K562 treated with DMSO at 1 percent for 4 hours (cell line): Measurements from ENCODE around the gene OR10AG1. TPM values are rescaled to one million over a fixed set of nuclear protein-coding genes. Genes with fewer than 3 reads are reported as not detected.

Experiments used
- total RNA-seq: library from RNA; unstranded; fragments of 300-600 nt; gene quantifications from 2 replicates; pipeline ENCODE4 v1.2.3, GENCODE V29; 2022; ENCODE audit not compliant: insufficient read depth

Gene OR10AG1
- not detected in 2 replicates for total RNA-seq

GRCh38 chr11:55969845-55970244 is at the start of gene OR10AG1:
TSS of gene OR10AG1 (minus strand) at chr11:55969945. CDS start at chr11:55969907, 38 bp downstream.

GRCh38 chr11:55994525-55994924 is 24.8 kb upstream of the OR10AG1 start, which contains the start of gene OR5F1:
TSS of gene OR5F1 (minus strand) at chr11:55994625. CDS start at chr11:55994625, 0 bp downstream.

GRCh38 chr11:55936300-55936699 is 33.4 kb downstream of the OR10AG1 start, which contains the start of gene OR5I1:
TSS of gene OR5I1 (minus strand) at chr11:55936400. CDS start at chr11:55936400, 0 bp downstream.

Other genes starting within 250 kb of the OR10AG1 start
- not detected in 2 replicates for gene OR5D13, start 196.5 kb downstream of the OR10AG1 start, total RNA-seq
- not detected in 2 replicates for gene OR5D14, start 174.4 kb downstream of the OR10AG1 start, total RNA-seq
- gene OR5L1, start 158.6 kb downstream of the OR10AG1 start, total RNA-seq: not detected in 2 replicates
- gene OR5D18, start 150.3 kb downstream of the OR10AG1 start, total RNA-seq: not detected in 2 replicates
- not detected in 2 replicates for gene OR5L2, start 142.7 kb downstream of the OR10AG1 start, total RNA-seq
- gene OR5D16, start 131.2 kb downstream of the OR10AG1 start, total RNA-seq: not detected in 2 replicates
- not detected in 2 replicates for gene TRIM51, start 86.6 kb downstream of the OR10AG1 start, total RNA-seq
- not detected in 2 replicates for gene OR5W2, start 55.4 kb downstream of the OR10AG1 start, total RNA-seq
- not detected in 2 replicates for gene OR5I1, start 33.5 kb downstream of the OR10AG1 start, total RNA-seq
- gene OR5F1, start 24.7 kb upstream of the OR10AG1 start, total RNA-seq: not detected in 2 replicates
- gene OR5AS1, start 57.7 kb upstream of the OR10AG1 start, total RNA-seq: not detected in 2 replicates
- not detected in 2 replicates for gene OR8I2, start 123.4 kb upstream of the OR10AG1 start, total RNA-seq
- not detected in 2 replicates for gene OR8H2, start 133.7 kb upstream of the OR10AG1 start, total RNA-seq
- not detected in 2 replicates for gene OR8H3, start 152.4 kb upstream of the OR10AG1 start, total RNA-seq
- gene OR8J3, start 170.3 kb upstream of the OR10AG1 start, total RNA-seq: not detected in 2 replicates
- not detected in 2 replicates for gene OR8K5, start 190.4 kb upstream of the OR10AG1 start, total RNA-seq
- gene OR5J2, start 206.7 kb upstream of the OR10AG1 start, total RNA-seq: not detected in 2 replicates